Mucosa of stomach (tissue), 1 donor: ENCODE measurements around the gene ZNF425.
"Not testable (repeated sequence)": the region's sequence is repeated elsewhere in the genome, so short reads cannot be mapped to it uniquely, and the experiment has no call there.

Experiments
- H3K27me3 ChIP-seq: one replicate; pipeline ENCODE4 v1.7.0; 2013; ENCODE audit warnings: mild to moderate bottlenecking, low read length; ENCODE audit not compliant: control insufficient read depth, insufficient read depth
- H3K36me3 ChIP-seq: one replicate; pipeline ENCODE4 v1.7.0; 2013; ENCODE audit warnings: low read length; ENCODE audit not compliant: control insufficient read depth, insufficient read depth
- H3K4me1 ChIP-seq: one replicate; pipeline ENCODE4 v1.7.0; 2013; ENCODE audit warnings: mild to moderate bottlenecking, low read length; ENCODE audit not compliant: control insufficient read depth, insufficient read depth
- H3K4me3 ChIP-seq: one replicate; pipeline ENCODE4 v1.7.0; 2013; ENCODE audit warnings: low read length
- H3K9ac ChIP-seq: one replicate; pipeline ENCODE4 v1.7.0; 2013; ENCODE audit warnings: mild to moderate bottlenecking, low read length, moderate library complexity
- H3K9me3 ChIP-seq: one replicate; pipeline ENCODE4 v1.7.0; 2013; ENCODE audit warnings: mild to moderate bottlenecking, low read length, moderate library complexity; ENCODE audit not compliant: control insufficient read depth
- donor health status: Pancreatic carcinoma.

Gene ZNF425

GRCh38 chr7:149063476-149063875 lies 62.6 kb downstream of the ZNF425 start:
- Histone ChIP-seq H3K4me1 (no peaks in the 10 kb centered on the region), H3K27me3 (no peaks in the 10 kb centered on the region), H3K36me3 (no peaks in the 10 kb centered on the region), H3K9me3 (no peaks in the 10 kb centered on the region), H3K4me3 (no peak overlapping the region), H3K9ac (no peak overlapping the region)

- H3K4me1 ChIP-seq, H3K9me3 ChIP-seq: not testable (repeated sequence)
Measured at GRCh38 chr7:149062217-149062899, 63.8 kb downstream of the ZNF425 start.

GRCh38 chr7:149060156-149060555 lies 66.0 kb downstream of the ZNF425 start:
- Histone ChIP-seq H3K4me3 (no peak overlapping the region), H3K27me3 (no peaks in the 10 kb centered on the region), H3K36me3 (no peaks in the 10 kb centered on the region), H3K9me3 (no peaks in the 10 kb centered on the region), H3K4me1 (no peaks in the 10 kb centered on the region), H3K9ac (no peak overlapping the region)

More at GRCh38 chr7:149062217-149062899, 63.8 kb downstream of the ZNF425 start:
- H3K27me3 ChIP-seq, H3K9ac ChIP-seq, H3K36me3 ChIP-seq, H3K4me3 ChIP-seq: not testable (repeated sequence)

- no peak overlapping the region for H3K9ac ChIP-seq
- no peaks in the 10 kb centered on the region for H3K9me3 ChIP-seq
- H3K4me1 ChIP-seq = no peaks in the 10 kb centered on the region
- H3K27me3 ChIP-seq = no peaks in the 10 kb centered on the region
- no peaks in the 10 kb centered on the region for H3K36me3 ChIP-seq
- no peak overlapping the region for H3K4me3 ChIP-seq
Measured at GRCh38 chr7:149053885-149054284, 72.2 kb downstream of the ZNF425 start.

- Histone ChIP-seq H3K27me3 (no peaks in the 10 kb centered on the region), H3K9me3 (no peaks in the 10 kb centered on the region), H3K36me3 (no peaks in the 10 kb centered on the region), H3K4me1 (no peaks in the 10 kb centered on the region), H3K9ac (no peak overlapping the region), H3K4me3 (no peak overlapping the region)
Measured at GRCh38 chr7:149053384-149053783, 72.7 kb downstream of the ZNF425 start.
